DOHH2 (cell line): ENCODE results near the gene COL13A1.

ENCODE experiments used
- H3F3A ChIP-seq: fragments of 200-600 bp; sonication (generic), shearing (Covaris generic); 2 replicates; pipeline ENCODE4 v1.6.0; 2016; ENCODE audit warnings: antibody characterized with exemption, mild to moderate bottlenecking; ENCODE audit not compliant: control insufficient read depth, insufficient read depth
- H3K27ac ChIP-seq: fragments of 200-600 bp; sonication (generic); 2 replicates; pipeline ENCODE4 v1.5.1; 2014; ENCODE audit warnings: low read depth, mild to moderate bottlenecking, low read length, moderate library complexity
- H3K27me3 ChIP-seq: fragments of 200-600 bp; sonication (generic); 2 replicates; pipeline ENCODE4 v1.6.1; 2014; ENCODE audit warnings: mild to moderate bottlenecking, low read length, mixed read lengths; ENCODE audit not compliant: control insufficient read depth
- H3K36me3 ChIP-seq: fragments of 200-600 bp; sonication (generic); 2 replicates; pipeline ENCODE4 v1.6.1; 2014; ENCODE audit warnings: mild to moderate bottlenecking, low read length, moderate library complexity, mixed read lengths; ENCODE audit not compliant: control insufficient read depth
- H3K4me1 ChIP-seq: fragments of 200-600 bp; sonication (generic); 2 replicates; pipeline ENCODE4 v1.6.1; 2014; ENCODE audit warnings: mild to moderate bottlenecking, low read length, mixed read lengths; ENCODE audit not compliant: control insufficient read depth
- H3K4me2 ChIP-seq: fragments of 200-600 bp; sonication (generic); 2 replicates; pipeline ENCODE4 v1.6.0; 2014; ENCODE audit warnings: mild to moderate bottlenecking, low read length, moderate library complexity
- H3K4me3 ChIP-seq: fragments of 200-600 bp; sonication (generic); 2 replicates; pipeline ENCODE4 v1.5.1; 2014; ENCODE audit warnings: mild to moderate bottlenecking, low read length, mixed read lengths
- H3K79me2 ChIP-seq: fragments of 200-600 bp; sonication (generic); 2 replicates; pipeline ENCODE4 v1.6.1; 2014; ENCODE audit warnings: mild to moderate bottlenecking, low read length, mixed read lengths; ENCODE audit not compliant: control insufficient read depth
- H3K9me2 ChIP-seq: fragments of 200-600 bp; sonication (generic); replicated peaks from 2 replicates; pipeline ENCODE4 v1.6.1; 2014; ENCODE audit warnings: mild to moderate bottlenecking, low read length, mixed read lengths; ENCODE audit not compliant: control insufficient read depth
- H3K9me3 ChIP-seq: fragments of 200-600 bp; sonication (generic); 2 replicates; pipeline ENCODE4 v1.6.1; 2014; ENCODE audit warnings: antibody characterized with exemption, low read length, mixed read lengths; ENCODE audit not compliant: control insufficient read depth, insufficient read depth
- H4K20me1 ChIP-seq: fragments of 200-600 bp; sonication (generic); 2 replicates; pipeline ENCODE4 v1.6.0; 2014; ENCODE audit warnings: low read depth, mild to moderate bottlenecking, antibody characterized with exemption, low read length, moderate library complexity; ENCODE audit not compliant: control insufficient read depth, insufficient read depth
- CTCF ChIP-seq: fragments of 200-600 bp; sonication (generic); IDR thresholded peaks from one replicate; pipeline ENCODE4 v1.5.1; 2014; ENCODE audit warnings: antibody characterized with exemption, mild to moderate bottlenecking, low read depth, low read length; ENCODE audit not compliant: poor library complexity, severe bottlenecking
- EZH2phosphoT487 ChIP-seq: fragments of 200-600 bp; sonication (generic); IDR thresholded peaks from 2 replicates; pipeline ENCODE4 v1.6.1; 2017; ENCODE audit warnings: borderline replicate concordance, mild to moderate bottlenecking, antibody characterized with exemption, low read length, moderate library complexity, mixed read lengths

Gene COL13A1

GRCh38 chr10:70007116-70007820, 205.6 kb downstream of the COL13A1 start:
- H3K27ac ChIP-seq, result no peak overlapping the region
- no peaks in the 10 kb centered on the region for H3K4me1 ChIP-seq
- H3K4me3 ChIP-seq, result no peak overlapping the region
- H3K4me2 ChIP-seq, result no peak overlapping the region
- no peaks in the 10 kb centered on the region for H4K20me1 ChIP-seq
- H3F3A ChIP-seq, result no peaks in the 10 kb centered on the region
- H3K27me3 ChIP-seq, result peaks cover 20% of the 10 kb centered on the region
- no peaks in the 10 kb centered on the region for H3K9me2 ChIP-seq
- H3K36me3 ChIP-seq, result no peaks in the 10 kb centered on the region
- no peaks in the 10 kb centered on the region for H3K9me3 ChIP-seq
- no peaks in the 10 kb centered on the region for H3K79me2 ChIP-seq
- no peak for TF ChIP-seq EZH2phosphoT487
- no peak for TF ChIP-seq CTCF
